ENCODE data around the gene DMRTC1.
"Not testable (repeated sequence)": the region's sequence is repeated elsewhere in the genome, so short reads cannot be mapped to it uniquely, and the experiment has no call there.

The DMRTC1 gene

DNA sequence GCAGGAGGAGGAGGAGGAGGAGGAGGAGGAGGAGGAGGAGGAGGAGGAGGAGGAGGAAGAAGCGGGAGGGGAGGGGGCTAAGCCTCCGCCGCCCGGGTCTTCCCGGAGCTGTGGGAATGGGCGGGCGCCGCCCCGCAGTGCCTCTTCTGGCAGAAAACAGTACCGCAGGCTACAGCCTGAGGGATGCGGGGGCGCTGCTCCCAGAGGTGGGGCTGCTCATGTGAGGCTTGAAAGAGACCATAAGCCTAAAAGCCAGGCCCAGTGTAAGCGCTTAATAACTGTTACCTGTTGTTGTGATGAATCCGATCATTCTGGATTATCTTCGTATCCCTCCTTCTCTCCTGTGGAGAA lies at the start of gene DMRTC1:
Gene DMRTC1, minus strand, starts transcription at position 19 of the 351 bp plus-strand sequence. CDS start 68,143 bp downstream, outside the sequence.
- not testable (repeated sequence) for DNase-seq

- DNase-seq, result not testable (repeated sequence)
Measured at GRCh38 chrX:72980894-72981469, 37.3 kb upstream of the DMRTC1 start.

- not testable (repeated sequence) for DNase-seq
Measured at GRCh38 chrX:72974885-72975284, 31.2 kb upstream of the DMRTC1 start.

GRCh38 chrX:72971859-72972258 lies 28.2 kb upstream of the DMRTC1 start:
- DNase-seq, result not testable (repeated sequence)

DNA sequence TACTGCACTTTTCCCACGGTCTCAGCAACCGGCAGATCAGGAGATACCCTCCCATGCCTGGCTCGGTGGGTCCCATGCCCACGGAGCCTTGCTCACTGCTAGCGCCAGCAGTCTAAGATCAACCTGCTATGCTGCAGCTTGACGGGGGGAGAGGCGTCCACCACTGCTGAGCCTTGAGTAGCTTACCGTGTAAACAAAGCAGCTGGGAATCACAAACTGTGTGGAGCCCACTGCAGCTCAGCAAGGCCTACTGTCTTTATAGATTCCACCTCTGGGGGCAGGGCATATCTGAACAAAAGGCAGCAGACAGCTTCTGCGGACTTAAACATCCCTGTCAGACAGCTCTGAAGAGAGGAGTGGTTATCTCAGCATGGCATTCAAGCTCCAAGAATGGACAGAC lies 16.3 kb upstream of the DMRTC1 start:
- not testable (repeated sequence) for DNase-seq

DNA sequence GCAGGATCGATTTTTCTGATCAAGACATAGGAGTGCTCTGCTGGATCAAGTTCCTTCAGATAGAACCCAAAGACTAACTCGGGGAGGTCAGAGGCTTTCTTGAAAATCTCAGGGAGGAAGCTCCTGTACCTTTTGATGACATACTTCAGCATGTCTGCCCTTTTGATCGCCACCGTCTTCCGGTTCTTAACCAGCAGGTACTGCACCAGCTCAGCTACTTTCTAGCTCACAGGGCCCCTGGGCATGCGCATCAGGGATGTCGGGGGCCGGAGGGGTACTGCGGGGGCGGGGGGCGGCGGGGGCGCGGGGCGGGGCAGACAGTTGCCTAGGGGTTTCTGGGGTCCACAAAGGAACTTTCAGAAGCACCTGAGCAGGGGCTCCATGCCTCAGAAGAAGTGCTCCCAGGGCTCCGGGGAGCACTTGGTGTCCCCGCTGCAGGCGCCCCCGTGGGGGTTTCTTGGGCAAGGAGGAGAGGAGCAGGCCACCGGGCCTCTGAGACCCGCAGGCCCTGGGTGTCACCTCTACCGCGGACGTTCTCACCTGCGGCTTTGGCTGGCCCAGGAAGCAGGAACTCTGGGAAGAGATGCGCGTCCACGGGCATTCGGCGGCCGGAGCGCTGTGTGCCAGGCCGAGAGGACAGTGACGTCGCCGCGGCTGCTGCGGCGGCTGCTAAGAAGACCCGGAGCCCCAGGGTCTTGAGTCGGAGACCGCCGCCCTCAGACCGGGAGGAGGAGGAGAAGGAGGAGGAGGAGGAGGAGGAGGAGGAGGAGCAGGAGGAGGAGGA lies 410 bp downstream of the DMRTC1 start:
- not testable (repeated sequence) for DNase-seq

DNA sequence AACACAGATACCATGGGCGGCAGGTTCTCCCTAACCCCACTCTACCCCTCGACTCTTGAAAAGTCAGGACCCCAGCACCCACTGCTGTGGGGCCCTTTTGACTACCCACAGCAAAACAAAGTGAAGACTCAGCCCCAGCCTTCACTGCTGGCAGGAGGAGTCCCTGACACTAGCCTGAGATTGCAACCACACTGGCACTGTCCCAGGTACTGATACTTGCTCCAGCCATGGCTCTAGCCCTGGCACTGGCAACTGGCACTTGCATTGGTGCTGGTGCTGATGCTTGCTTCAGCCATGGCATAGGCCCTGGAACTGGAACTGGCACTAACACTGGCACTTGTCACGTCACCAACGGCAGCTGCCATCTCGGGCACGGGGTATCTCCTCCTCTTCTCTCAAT lies 1.4 kb downstream of the DMRTC1 start:
- not testable (repeated sequence) for DNase-seq

DNA sequence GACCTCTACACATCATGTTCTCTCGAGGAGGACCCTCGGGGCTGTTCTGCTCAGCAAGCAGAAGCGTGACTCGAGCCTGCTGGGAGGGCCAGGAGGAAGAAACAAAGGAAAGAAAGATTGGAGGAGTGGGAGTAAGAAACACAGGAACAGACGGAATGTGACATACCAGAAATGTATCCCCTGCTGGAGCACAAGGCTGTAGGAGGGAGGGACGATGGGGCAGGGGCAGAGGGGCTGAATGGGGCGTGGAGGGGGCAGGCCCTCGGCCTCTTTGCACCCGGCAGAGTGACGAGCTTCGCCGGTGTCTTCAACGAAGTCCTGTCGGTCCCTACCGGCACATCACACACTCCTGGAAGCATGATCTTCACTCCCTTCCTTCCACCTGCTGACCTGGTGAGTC lies 5.7 kb downstream of the DMRTC1 start, which contains the start of gene FAM236A:
Gene FAM236A, plus strand, starts transcription at position 301 of the 400 bp plus-strand sequence. Its CDS starts 57 bp downstream, at position 358.
- DNase-seq, result not testable (repeated sequence)

GRCh38 chrX:72936882-72937455 lies 6.7 kb downstream of the DMRTC1 start:
- not testable (repeated sequence) for DNase-seq

GRCh38 chrX:72936455-72936854 lies 7.2 kb downstream of the DMRTC1 start:
- not testable (repeated sequence) for DNase-seq

DNA sequence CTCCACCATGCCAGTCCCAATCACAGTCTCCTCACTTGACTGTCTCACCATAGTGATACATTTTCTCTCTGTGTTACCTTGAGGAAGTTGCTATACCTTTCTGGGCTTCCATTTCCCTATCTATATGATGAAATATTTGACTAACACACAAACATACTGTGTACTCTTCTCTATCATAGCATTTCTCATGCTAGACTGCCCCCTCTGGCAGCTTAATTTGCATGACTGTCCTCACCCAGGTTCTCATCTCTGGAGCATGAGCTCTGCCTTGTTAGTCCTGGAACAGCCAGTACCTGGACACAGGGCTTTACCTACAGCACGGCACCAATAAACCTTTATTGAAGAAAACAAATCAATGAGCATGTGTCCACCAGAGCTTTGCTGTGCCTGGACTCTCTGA lies 11.4 kb downstream of the DMRTC1 start:
- not testable (repeated sequence) for DNase-seq

DNA sequence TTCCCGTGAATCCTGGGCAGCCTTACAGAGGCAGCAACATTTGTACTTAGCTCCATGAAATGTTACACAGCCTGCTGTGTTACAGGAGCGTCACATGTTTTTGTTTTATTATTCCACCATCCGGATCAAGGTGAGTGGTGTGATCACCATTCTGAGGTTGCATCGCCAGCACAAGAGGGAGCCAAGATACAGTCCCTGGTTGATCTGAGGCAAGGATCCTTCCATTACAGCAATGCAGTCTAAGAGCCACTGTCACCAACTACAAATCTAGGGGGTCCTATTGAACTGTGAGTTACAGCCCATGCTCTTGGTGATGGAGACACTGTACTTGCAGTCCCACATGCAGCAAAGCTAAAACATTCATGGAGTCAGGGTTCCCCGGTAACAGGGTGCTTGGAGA lies 27.5 kb downstream of the DMRTC1 start:
- DNase-seq, result not testable (repeated sequence)

GRCh38 chrX:72912315-72912714 lies 31.3 kb downstream of the DMRTC1 start, which contains the start of gene FAM236C:
Gene FAM236C, plus strand, starts transcription at chrX:72912615. Its CDS starts 100 bp downstream, at chrX:72912715.
- not testable (repeated sequence) for DNase-seq

- not testable (repeated sequence) for DNase-seq
Measured at GRCh38 chrX:72889740-72890139, 53.9 kb downstream of the DMRTC1 start.

- not testable (repeated sequence) for DNase-seq
Measured at GRCh38 chrX:72882898-72883297, 60.7 kb downstream of the DMRTC1 start.

DNA sequence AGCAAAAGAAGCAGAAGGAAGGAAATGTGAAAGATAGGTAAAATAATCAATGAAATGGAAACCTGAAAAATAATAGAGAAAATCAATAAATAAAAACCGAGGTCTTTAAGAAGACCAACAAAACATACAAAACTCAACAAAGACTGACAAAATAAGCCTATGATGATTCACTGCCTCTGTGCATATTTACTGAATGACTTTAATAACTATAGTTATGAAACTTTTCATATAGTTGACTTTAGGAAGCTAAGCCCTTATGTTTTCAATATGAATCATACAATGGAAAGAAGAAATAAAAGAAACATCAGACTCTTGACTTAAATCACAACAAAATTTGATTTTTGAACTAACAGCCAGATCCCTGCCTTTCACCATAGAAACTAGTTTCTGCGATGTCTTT lies 106.1 kb downstream of the DMRTC1 start:
- not testable (repeated sequence) for DNase-seq

DNA sequence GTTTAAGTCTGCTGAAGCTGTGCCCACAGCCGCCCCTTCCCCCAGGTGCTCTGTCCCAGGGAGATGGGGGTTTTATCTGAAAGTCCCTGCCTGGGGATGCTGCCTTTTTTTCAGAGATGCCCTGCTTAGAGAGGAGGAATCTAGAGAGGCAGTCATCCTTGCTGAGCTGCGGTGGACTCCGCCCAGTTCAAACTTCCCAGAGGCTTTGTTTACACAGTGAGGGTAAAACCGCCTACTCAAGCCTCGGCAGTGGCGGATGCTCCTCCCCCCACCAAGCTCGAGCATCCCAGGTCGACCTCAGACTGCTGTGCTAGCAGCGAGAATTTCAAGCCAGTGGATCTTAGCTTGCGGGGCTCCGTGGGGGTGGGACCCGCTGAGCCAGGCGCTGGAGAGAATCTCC lies 112.9 kb downstream of the DMRTC1 start:
- not testable (repeated sequence) for DNase-seq
